Measurements from ENCODE around the gene PRRT3.
"Not testable (repeated sequence)": the region's sequence is repeated elsewhere in the genome, so short reads cannot be mapped to it uniquely, and the experiment has no call there.

PRRT3 gene

GRCh38 chr3:9940746-9941145 is 11.5 kb downstream of the PRRT3 start:
- TF ChIP-seq, protein P1, sequence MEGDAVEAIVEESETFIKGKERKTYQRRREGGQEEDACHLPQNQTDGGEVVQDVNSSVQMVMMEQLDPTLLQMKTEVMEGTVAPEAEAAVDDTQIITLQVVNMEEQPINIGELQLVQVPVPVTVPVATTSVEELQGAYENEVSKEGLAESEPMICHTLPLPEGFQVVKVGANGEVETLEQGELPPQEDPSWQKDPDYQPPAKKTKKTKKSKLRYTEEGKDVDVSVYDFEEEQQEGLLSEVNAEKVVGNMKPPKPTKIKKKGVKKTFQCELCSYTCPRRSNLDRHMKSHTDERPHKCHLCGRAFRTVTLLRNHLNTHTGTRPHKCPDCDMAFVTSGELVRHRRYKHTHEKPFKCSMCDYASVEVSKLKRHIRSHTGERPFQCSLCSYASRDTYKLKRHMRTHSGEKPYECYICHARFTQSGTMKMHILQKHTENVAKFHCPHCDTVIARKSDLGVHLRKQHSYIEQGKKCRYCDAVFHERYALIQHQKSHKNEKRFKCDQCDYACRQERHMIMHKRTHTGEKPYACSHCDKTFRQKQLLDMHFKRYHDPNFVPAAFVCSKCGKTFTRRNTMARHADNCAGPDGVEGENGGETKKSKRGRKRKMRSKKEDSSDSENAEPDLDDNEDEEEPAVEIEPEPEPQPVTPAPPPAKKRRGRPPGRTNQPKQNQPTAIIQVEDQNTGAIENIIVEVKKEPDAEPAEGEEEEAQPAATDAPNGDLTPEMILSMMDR (IDR thresholded peaks at IDR 0.05; ENCODE audit: insufficient read depth, missing control alignments), result no peak
- FAIRE-seq, result no peak

DNA sequence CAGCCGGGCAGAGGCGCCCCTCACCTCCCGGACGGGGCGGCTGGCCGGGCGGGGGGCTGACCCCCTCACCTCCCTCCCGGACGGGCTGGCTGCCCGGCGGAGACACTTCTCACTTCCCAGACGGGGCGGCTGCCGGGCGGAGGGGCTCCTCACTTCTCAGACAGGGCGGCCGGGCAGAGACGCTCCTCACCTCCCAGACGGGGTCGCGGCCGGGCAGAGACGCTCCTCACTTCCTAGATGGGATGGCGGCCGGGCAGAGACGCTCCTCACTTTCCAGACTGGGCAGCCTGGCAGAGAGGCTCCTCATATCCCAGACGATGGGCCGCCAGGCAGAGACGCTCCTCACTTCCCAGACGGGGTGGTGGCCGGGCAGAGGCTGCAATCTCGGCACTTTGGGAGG is 12.3 kb downstream of the PRRT3 start:
- not testable (repeated sequence) for FAIRE-seq; DNase-seq (ENCODE audit: insufficient read length, low spot score)

More at GRCh38 chr3:9940746-9941145, 11.5 kb downstream of the PRRT3 start:
- no peak for DNase-seq (ENCODE audit: insufficient read length, low spot score)

DNA sequence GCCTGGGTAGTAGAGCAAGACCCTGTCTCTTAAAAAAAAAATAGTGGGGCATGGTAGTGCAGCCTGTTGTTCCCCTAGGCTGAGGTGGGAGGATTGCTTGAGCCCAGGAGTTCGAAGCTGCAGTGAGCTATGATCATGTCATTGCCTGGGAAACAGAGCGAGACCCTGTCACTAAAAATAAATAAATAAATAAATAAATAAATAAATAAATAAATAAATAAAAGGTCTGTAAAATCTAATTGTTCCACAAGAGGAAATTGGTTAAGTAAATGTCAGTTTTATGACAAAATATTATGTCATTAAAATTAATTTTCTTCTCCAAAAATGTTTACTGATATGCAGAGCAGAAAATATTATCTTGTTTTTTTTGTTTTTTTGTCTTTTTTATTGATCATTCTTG is 13.2 kb downstream of the PRRT3 start:
- TF ChIP-seq, protein P1 (IDR thresholded peaks at IDR 0.05; ENCODE audit: insufficient read depth, missing control alignments), result no peak
- no peak for FAIRE-seq
- no peak for DNase-seq (ENCODE audit: insufficient read length, low spot score)

- TF ChIP-seq, protein P1 (IDR thresholded peaks at IDR 0.05; ENCODE audit: insufficient read depth, missing control alignments), result no peak
- no peak for FAIRE-seq
- DNase-seq (ENCODE audit: insufficient read length, low spot score), result no peak
Measured at GRCh38 chr3:9937486-9938238, 14.5 kb downstream of the PRRT3 start.

GRCh38 chr3:9935966-9936510 is 16.2 kb downstream of the PRRT3 start:
- FAIRE-seq (no peak), DNase-seq (ENCODE audit: insufficient read length, low spot score) (no peak)
- TF ChIP-seq, protein P1 (IDR thresholded peaks at IDR 0.05; ENCODE audit: insufficient read depth, missing control alignments), result no peak

DNA sequence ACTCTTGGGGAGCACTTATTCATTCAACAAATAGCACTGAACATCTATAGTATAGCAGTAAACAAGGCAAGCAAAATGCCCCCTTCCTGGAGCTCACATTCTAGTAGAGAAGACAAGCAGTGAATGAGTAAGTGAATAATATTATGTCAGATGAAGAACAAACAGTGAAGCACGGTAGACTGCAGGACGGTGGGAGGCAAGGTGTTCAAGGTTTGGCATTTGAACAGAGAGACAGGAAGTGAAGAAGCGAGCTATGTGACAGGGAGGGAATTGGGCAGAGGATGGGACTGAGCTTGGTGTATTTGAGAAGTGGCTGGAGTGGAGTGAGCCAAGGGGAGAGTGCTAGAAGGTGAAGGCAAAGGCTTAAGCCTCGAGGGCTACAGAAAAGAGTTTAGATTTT is 17.2 kb downstream of the PRRT3 start:
- TF ChIP-seq, protein P1 (IDR thresholded peaks at IDR 0.05; ENCODE audit: insufficient read depth, missing control alignments), result no peak
- no peak for FAIRE-seq
- no peak for DNase-seq (ENCODE audit: insufficient read length, low spot score)

DNA sequence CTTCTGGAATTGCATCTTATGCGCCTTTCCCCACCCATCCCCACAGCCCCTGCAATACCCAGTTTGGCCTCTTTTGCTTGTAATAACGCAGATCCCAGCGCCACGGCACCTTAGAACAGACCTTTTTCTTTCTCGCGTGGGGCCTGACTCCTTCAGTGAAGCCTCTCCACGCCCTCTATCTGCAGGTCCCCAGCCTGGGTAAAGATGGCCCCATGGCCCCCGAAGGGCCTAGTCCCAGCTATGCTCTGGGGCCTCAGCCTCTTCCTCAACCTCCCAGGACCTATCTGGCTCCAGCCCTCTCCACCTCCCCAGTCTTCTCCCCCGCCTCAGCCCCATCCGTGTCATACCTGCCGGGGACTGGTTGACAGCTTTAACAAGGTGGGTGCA is 18.0 kb downstream of the PRRT3 start:
- DNase-seq (ENCODE audit: insufficient read length, low spot score), result no peak
- FAIRE-seq, result no peak
- TF ChIP-seq, protein P1 (IDR thresholded peaks at IDR 0.05; ENCODE audit: insufficient read depth, missing control alignments), result no peak
